Eye (tissue), 1 donor: Measurements from ENCODE around the gene OR52B2.

Experiments used
- DNase-seq: peaks from one replicate; pipeline ENCODE4 v3.0.0-alpha.2; 2015

Gene OR52B2

DNA sequence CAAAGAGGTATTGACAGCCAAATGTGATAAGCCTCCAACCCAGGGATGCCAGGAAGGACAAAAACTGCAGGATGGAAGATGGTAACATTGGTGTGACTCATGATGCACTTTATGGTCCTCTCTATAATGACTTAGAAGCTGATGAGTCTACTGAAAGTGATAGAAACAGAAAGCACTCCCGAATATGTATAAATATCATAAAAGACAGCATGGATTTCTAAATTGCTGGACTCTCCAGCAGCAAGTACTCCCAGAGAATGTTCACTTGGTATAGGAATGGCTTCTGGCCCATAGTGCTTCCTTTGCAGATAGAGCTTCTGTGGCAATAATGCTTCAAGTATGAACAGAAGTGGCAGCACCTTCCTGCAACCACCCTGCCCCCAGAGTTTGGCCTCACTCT lies at the start of gene OR52B2:
TSS of gene OR52B2 (minus strand) at position 101 of the 400 bp plus-strand sequence. CDS start at position 101, 0 bp downstream.
- DNase-seq, result no peak

DNA sequence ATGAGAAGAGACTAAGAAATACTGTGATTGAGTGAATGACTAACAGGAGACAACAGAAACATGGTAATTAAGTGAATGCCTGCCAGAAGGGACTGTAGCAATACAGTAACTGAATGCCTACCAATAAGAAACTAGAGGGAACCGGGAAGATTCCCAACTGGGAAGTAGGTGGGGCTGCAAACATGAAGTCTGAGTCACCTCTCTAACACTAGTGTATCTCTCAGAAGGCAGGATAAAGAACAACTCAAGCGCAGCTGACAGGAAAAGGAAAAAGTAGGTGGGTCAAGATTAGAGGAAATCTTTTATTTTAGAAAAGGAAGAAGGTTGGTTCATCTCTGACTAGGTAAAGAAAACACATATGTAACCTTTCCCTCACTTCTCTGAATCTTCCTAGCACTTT lies 49.2 kb upstream of the OR52B2 start:
- no peak for DNase-seq

DNA sequence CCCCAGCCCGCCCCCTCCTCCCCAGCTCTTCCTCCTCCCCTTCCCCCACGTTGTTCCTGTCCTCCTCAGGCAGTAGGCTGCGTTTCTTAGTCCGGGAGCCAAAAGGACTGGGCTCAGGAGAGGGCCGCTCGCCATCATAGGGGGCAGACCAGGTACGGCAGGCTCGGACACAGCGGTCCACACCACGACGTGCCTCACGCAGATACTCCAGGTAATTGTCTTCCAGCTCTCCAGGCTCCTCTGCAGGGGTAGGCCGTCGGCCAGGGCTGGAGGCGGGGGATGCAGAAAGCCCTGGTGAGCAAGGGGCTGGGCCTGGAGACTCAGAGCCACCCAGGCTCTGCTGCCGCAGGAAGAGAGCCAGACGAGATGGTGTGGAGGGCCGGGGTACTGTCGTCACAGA lies 47.6 kb upstream of the OR52B2 start:
- no peak for DNase-seq

DNA sequence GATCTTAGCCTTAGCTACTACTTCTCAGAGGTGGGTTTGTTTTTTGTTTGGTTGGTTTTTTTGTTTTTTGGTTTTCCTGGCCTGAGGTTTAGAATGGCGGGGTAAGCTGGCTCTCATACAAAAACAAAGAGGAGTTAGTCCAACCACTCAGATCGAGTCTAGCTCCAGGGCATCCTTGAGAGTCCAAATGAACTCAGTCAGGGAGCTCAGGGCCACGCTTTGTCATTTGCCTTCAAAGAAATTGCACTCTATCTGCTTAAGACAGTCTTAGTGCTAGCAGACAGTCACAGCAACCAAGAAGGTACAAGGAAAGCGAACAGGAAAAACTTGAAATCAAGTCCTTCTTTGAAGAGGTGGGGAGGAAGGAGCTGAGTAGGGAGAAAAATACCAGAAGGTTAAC lies 46.4 kb upstream of the OR52B2 start:
- DNase-seq, result no peak

DNA sequence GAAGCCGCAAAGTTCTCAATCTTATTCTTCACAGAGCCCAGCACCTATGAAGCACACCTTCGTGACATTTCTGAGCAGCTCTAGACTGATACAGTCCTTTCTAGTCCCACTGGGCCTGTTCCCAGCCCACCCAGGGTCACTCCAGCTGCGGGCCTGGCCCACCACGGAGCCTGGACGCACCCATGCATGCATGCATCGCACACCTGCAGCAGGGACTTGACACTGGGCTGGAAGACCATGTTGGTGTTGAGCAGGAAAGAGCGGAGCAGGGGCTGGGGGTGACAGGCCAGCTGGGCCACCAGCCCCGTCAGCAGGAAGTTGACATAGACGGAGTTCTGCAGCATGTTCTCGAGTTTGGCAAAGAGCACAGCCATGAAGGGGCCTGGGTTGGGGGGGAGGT lies 44.4 kb upstream of the OR52B2 start:
- no peak for DNase-seq

DNA sequence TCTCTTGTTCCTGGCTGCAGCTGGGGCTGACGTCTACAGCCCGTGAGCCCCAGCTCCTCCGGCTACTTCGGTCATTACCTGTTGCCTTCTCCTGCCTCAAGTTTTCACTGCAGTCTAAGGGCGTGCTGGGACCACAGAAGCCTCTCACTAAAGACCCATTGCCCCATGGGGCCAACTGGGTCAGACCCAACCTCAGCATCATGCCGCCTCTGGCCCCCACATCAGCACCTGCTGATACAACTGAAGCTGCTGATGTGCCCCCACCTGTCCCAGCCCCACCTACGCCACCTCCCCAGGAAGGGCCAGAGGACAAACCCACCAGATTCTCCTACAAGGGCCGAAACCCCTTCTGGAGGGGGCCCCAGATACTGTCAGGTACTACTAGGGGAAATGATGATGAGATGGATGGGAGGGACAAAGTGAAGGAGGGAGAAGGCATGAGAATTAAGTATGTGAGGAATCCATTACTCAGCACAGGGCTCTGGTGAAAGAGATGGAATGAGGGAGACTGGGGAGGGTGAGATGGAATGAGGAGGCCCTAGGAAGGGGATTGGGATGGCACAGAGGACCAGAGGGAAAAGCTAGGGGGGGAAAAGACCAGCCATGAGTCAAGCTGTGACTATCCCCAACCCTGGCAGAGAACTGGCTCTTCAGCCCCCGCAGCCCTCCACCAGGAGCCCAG lies 40.3 kb upstream of the OR52B2 start:
- DNase-seq, result no peak

DNA sequence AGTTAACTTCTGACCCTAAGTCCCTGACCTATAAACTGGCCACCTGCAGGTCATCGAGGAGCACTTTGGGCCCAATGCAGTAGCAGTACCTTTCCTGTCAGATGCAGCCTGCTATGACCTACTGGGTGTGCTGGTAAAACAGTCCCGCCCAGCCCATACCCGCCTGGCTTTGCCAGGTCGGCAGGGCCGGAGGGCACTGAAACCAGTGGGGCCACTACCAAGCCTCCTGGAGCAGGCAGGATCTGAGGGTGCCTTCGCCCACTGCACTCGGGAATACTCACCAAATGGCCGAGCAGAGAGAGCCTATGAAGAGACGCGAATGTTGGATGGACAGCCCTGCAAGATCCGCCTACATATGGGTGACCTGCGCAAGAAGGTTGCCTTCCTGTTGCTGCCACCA lies 39.7 kb upstream of the OR52B2 start:
- DNase-seq, result no peak

DNA sequence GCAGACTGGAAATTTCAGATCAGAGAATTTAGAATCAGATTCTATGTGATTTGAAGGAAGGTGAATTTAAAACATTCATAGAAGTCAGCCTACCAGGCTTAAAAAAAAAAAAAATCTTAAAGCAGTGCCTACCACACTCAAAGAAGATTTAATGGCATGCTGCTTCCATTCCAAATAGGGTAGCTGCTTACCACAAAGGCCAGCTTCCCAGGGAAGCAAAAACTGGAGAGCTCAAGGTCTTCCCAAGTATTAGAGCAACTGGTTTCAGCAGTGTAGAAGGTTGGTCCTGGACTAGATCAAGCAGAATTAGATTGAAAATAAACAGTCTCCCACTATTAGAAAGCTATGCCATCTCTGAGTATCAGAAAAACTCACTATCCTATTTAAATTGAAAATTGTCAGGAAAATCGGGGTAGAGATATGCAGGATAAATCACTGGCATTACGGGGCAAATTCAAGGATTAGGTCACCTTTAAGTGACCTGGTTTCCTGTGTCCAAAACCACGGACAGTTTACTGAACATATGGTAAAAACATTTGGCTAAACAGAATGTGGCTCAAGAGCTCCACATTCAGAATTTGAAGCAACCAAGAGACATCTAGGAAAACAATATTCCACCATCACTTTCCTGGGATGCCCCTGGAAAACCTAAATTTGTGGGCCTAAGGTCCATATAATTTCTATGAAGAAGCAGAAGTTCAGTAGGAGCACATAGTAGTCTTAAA lies 36.5 kb upstream of the OR52B2 start:
- DNase-seq, result no peak

DNA sequence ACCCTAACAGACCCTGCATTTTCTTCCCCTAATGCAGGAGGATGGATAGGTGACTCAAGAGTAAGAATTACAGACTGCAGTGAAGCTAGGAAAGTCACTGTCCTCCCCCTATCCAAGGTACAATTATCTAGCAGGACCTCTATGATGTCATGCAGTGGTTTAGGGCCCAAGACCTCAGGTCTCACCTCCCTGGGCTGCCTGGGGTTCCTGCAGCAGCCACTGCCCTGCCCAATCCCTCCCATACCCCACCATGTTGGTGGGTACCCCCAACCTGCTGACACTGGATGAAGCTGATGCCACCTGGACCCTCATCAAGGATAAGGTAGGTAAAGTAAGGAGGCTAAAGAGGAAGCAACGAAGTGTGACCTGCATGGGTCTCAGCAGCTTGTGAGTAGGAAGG lies 35.2 kb upstream of the OR52B2 start, which contains the start of gene C11orf42:
TSS of gene C11orf42 (plus strand) at position 192 of the 400 bp plus-strand sequence. CDS start at position 251, 59 bp downstream.
- DNase-seq, result no peak

DNA sequence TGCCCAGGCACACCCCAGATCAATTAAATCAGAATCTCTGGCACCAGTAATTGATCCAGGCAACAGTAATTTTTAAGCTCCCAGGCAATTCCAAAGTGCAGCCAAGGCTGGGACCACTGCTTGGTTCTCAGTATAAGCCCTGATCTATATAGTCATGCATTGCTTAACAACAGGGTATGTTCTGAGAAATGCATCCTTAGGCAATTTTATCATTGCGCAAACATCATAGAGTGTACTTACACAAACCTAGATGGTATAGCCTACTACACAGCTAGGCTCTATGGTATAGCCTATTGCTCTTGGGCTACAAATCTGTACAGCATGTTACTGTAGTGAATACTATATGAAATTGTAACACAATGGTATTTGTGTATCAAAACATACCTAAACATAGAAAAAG lies 34.6 kb upstream of the OR52B2 start:
- no peak for DNase-seq

DNA sequence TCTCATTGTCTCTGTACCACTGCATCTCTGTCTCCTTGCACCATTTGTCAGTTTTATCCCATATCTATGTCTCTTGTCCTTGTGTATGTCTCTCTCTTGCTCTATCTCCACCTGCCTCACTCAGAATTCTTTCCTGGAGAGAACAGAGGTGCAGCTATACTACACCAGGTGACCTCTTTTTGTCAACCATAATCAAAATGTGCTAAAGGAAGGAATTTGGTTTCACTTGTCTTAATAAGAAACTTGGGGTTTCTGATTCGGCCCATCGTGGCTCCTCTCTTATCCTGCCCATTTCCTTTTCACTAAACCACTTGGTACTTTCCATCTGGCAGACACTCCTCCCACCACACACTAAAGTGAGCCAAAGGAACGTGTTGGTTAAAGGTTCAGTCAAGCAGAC lies 33.2 kb upstream of the OR52B2 start:
- no peak for DNase-seq

DNA sequence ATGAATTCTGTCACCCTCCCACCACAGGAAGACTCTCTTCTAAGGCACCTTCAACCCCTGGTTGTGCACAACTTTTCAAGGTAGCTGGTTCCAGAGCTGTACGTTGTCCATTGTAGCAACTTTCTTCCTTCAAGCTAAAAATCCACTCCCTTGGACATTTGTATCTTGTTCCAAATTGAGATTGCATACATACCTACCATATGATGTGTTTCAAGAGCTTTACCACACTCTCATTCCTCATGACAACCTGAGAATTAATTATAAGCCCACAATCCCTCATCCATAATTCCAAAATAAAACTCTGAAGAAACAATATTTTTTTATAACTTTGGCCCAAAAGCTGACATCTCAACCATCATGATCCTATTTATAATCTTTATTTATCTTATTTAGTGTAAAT lies 31.9 kb upstream of the OR52B2 start:
- no peak for DNase-seq

DNA sequence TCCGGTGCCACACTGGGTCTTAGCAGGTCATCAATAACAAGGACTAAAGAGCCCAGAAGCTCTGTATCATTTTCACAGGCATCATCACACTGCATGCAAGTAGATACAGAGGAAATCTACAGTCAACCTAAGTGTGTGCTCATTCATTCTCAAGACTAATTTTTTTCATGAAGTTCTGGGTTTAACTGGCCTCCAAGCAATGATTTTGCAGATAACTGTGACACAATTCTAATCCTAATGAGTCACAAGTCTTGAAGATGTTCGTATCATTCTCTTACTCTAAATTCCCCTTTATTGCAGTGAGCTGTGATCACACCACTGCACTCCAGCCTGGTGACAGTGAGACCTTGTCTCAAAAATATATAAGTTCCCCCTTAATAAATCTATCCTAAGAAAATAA lies 31.4 kb upstream of the OR52B2 start:
- DNase-seq, result no peak

DNA sequence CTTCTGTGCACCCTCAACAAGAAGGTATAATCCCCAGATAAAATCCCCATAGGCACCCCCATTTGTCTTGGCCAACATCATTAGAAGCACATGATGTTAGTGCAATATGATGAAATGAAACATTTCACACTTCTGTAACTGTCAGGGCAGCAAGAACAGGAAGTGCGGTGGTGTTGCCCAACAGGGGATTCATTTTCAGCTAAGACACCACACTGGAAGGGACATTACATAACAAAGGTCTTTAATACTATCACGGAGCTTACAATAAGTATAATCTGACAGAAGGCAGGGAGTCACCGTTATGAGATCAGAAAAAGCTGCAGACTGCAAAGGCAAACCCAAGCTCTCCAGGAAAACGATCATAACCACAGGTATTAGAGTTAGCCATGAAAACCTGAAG lies 30.8 kb upstream of the OR52B2 start:
- no peak for DNase-seq

DNA sequence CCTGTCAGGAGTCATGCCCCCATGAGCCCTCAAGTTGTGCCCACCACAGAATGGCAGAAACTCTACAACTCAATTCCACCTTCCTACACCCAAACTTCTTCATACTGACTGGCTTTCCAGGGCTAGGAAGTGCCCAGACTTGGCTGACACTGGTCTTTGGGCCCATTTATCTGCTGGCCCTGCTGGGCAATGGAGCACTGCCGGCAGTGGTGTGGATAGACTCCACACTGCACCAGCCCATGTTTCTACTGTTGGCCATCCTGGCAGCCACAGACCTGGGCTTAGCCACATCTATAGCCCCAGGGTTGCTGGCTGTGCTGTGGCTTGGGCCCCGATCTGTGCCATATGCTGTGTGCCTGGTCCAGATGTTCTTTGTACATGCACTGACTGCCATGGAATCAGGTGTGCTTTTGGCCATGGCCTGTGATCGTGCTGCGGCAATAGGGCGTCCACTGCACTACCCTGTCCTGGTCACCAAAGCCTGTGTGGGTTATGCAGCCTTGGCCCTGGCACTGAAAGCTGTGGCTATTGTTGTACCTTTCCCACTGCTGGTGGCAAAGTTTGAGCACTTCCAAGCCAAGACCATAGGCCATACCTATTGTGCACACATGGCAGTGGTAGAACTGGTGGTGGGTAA lies 29.2 kb upstream of the OR52B2 start, which contains the start of gene OR52W1:
TSS of gene OR52W1 (plus strand) at position 51 of the 637 bp plus-strand sequence. CDS start at position 51, 0 bp downstream.
- DNase-seq, result no peak

DNA sequence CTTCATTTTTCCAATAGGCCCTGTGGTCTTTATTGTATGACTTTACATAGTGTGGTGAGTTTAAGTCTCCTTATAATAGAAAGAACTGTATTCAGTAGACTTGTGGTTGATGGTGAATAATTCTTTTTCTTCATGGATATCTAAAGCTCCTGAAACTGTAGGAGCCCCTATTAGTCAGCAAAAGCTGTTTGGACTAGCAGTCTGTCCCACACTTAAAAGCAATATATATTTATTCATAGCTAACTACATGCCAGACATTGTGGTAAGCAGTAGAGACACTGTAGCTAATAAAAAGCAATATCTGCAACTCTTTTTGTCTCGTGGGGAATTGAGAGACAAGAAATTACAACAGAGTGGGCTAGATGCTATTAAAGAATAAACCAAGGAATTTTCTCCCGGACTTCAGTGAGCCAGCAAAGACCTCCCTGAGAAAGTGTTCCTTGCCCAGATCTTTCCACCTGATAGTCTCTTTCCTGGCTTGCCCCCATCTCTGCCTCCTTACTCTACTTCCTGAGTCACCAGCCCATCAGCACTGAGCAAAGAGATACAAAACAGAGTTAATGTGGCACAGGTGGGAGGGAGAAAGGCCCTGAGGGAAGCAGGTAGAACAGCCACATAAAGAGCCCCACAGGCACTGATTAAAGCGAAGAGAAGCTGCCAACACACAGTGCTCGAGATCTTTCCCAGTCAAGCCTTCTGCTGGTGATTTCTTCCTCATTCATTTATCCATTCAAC lies 27.5 kb upstream of the OR52B2 start:
- no peak for DNase-seq

DNA sequence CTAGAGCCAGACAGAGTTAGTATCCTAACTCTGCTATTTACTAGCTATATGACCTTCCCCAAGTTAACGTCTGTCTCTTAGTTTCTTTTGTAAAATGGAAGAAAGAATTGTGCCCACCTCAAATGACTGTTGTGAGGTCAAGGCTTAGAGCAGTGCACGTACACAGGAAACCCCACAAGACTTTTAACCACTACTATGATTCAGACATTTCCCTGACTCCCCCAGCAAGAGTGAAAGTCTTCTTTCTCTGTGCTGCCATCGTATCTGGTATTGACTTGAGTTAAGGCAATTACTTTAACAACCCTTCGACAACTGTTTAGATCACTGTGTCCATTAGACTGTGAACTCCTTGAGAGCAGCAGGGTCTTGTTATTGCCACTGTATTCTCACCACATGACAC lies 26.3 kb upstream of the OR52B2 start:
- peak; percentile 53 for DNase-seq

DNA sequence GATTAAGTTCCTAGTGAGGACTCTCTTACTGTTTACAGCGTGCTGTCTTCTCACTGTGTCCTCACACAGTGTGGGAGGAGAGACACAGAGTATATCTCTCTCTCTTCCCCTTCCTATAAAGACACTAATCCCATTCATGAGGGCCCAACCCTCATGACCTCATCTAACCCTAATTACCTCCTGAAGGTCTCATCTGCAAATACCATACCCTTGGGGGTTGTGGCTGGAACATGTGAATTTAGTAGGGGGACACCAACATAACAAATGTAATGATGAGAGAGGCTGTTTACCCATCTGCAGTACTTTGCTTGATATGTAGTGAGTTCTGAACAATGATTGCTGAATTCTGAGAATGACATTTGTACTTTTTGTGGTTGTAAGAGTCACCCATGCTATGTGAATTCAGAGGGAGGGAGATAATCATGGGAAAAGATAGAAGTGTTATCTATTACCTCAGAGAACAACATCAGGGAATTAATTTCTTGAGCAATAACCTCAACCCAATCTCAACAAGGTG lies 24.0 kb upstream of the OR52B2 start:
- DNase-seq, result no peak

DNA sequence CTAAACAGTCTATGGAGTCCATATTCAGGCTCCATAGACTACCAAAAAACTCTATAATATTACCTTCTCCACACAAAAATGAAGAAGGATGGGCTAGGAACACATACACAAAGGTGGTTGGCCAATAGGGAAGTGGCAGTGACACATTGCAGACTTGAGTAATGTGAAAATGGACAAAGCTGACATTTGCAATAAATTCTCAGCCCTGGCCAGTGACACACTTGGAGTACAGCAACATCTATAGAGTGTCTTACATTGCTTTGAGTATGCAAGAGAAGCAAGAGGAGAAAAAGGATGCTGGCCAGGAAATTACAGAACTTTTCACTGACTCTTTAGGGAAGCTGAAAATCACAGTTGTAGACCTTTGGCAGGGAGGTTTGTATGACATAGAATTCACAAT lies 21.6 kb upstream of the OR52B2 start:
- DNase-seq, result no peak

DNA sequence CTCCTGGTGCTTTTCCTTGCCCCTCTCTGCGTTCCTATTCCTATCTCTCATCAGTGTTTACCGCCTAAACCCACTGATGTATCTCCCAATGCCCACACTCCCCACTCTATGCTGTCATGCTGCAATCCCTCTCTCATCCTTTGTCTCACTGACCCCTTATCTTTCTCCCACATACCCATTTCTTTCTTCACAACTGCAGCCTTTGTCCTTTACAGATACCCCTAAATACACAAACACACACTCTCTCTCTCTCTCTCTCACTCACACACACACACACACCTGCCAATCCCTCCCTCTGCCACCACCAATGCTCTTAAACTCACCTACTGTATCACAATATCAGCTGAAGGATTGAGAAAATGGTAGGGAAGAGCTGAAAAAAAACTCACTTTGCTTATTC lies 5.3 kb upstream of the OR52B2 start:
- no peak for DNase-seq

DNA sequence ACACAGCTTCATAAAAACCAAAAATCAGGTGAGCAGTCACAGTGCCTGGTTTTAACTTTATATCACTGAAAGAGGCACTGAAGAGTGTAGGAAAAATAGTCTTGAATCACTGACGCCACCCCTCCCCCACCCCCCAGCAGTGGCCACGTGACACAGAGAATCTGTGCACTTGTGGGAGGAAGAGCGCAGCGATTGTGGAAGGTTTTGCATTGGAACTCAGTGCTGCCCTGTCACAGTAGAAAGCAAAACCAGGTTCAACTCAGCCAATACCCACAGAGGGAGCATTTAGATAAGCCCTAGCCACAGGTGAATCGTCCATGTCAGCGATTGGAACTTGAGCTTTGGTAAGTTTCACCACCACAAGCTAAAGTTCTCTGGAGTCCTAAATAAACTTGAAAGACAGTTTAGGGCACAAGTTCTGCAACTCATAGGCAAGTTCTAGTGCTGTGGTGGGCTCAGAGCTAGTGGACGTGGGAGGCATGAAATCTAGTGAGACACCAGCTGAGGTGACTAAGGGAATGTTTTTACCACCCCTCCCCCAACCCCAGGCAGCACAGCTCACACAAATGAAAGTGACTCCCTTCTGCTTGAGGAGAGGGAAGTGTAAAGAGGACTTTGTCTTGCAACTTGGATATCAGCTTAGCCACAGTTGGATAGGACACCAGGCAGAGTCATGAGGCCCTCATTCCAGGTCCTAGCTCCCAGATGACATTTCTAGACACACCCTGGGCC lies 13.3 kb downstream of the OR52B2 start:
- DNase-seq, result no peak

DNA sequence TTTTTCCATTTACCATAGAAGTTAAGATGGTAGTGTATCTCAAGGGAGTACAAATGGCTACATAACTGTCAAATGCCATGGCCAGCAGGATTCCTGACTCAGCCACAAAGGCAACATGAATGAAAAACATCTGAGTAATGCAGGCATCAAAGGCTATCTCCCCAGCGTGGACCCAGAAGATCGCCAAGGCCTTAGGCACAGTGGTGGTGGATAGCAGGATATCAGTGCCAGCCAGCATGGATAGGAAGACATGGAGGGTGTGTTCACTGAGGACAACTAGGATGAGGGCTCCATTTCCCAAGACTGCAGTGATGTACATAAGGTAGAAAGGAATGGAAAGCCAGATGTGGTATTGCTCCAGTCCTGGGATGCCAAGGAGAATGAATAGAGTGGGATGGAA lies 18.0 kb downstream of the OR52B2 start:
- DNase-seq, result no peak
